IPS-18c (cell line): ENCODE data around the gene HTRA1.

ENCODE experiments used
- H3K4me3 ChIP-seq: 2 replicates; pipeline ENCODE4 v1.7.0; 2013; ENCODE audit warnings: low read depth, mild to moderate bottlenecking, low read length, moderate library complexity; ENCODE audit not compliant: insufficient read depth
- H3K9me3 ChIP-seq: one replicate; pipeline ENCODE4 v1.6.1; 2013; ENCODE audit warnings: mild to moderate bottlenecking, low read length, moderate library complexity; ENCODE audit not compliant: control insufficient read depth, insufficient read depth

The HTRA1 gene

DNA sequence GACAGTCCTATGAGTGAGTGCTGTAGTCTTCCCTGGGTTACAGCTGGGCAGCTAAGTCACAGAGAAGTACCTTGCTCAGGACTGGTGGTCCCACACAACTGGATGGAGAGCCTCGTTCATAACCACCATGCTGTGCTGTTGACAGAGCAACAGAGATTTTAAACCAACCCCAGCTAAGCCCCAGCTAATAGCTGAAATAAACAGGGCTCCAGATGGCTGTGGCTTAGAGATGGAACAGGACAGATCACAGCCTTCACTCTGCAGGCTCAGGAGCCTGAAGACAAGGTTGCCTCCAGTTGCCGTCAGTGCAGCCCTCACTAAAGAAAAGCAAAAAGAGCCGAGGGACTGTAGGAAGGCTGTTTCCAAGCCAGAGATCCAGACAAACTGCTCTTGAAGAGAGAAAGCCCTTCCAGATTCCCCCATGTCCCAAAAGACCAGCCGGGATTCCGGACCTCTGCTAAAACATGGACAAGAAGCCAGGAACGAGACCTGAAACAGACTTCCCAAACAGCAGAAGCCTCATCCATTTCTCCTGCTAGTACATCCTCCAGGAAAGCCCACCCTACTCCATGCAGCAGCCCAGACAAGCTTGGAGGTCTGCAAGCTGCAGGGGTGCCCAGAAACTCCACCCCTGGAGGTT, 4.2 kb downstream of the HTRA1 start:
- Histone ChIP-seq H3K9me3 (no peaks in the 10 kb centered on the region), H3K4me3 (no peak overlapping the region)

DNA sequence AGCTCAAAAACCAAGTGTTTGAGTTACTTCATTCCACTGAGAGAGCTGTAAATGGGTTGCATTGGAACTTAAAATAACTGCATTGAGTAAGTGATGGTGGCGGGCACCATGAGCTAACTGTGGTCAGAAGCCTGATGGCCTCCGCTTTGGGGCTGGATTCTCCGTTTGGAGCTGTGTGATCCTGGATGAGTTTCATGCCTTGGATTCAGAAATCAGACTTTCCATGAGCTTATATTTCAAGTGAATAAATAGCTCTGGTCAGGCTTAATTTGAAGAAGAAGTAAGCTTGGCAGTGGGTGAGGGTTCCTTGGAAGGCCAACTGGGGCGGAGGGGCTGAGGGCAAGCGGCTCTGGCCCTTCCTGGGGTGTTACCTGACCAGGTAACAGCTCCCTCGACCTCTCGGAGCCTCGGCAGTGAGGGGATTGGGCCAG, 5.6 kb downstream of the HTRA1 start:
- no peak overlapping the region for H3K4me3 ChIP-seq
- H3K9me3 ChIP-seq = no peaks in the 10 kb centered on the region

DNA sequence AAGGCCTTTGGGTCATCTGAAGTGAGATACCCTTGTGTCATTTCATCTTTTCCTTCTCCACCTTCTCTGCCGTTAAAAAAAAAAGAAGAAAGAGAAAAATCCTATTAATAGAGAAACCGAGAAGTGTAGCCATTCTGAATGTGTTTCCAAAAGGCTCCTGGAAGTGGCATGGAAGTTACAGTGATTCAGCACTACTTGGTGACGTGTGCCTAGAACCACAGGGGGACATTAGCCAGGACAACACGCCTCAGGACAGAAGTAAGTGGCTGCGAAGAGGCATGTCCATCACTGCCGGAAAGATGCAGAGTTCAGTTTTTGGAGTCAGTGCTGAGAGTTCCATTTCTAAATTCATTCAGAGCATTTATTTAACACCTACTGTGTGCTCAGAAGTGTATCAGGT, 6.3 kb downstream of the HTRA1 start:
- Histone ChIP-seq H3K4me3 (no peak overlapping the region), H3K9me3 (no peaks in the 10 kb centered on the region)

DNA sequence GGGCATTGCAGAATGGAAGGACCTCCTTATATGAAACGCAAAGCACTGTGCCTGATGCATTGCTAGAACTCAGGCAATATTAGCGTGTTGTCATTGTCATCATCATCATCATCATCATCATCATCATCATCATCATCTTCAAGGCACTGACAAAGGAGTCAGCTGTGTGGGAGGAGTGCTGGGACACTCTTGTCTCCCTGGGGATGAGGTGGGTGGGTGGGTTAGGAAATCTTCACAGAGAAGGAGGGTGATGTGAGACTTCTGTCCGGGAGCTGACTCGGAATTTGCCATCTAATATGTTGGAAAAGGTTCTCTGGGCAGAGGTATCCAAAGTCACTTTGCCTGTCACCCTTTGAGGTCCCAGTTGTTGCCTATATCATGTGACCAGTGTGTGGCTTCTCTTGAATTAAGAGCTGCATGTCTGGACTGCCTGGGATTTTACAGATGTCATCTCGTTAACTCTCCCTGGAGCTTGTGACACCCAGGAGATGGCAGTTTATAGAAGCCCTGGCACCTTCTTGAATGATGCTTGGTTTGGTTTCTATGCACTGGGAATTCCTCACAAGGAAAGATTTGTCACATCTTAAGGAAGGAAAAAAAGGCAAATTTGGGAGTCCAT, 7.1 kb downstream of the HTRA1 start:
- Histone ChIP-seq H3K9me3 (no peaks in the 10 kb centered on the region), H3K4me3 (no peak overlapping the region)

DNA sequence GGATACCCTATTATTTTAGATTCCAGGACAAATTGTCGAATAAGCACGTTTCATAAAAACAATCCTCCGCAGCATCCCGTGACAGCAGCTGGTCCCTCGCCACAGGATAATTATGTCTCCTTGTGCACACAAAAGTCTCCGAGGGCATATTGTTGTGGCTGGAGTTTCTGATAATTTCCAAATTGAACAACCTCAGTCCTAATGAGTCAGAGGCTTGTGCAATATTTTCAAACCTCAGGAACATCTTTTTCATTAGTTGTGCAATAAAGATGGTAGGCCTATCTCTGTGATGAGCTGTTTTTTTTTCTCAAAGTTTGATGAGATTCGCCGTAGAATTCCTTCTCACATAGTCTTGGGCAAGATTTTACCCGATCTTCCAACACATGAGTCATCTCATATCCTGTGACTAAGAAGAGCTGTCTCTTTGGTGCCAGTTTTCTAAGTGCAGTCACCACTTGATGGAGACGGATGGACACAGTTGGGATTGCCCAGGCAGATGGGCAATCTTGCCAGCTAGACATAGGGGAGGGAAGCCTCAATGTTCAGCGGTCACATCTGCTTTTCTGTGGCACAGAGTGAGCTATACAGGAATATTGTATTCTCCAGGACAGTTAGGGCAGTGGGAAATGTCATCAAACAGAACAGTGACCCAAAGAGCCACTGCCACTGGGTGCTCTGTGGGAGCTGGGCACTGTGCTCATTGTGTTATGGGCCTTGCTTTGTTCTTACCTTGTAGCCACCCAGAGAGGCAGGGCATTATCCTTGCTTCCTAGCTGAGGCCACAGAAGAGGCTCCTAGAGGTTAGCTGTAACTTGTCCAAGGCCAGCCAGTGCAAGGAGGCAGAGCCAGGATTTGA, 7.8 kb downstream of the HTRA1 start:
- no peaks in the 10 kb centered on the region for H3K9me3 ChIP-seq
- H3K4me3 ChIP-seq = no peak overlapping the region

DNA sequence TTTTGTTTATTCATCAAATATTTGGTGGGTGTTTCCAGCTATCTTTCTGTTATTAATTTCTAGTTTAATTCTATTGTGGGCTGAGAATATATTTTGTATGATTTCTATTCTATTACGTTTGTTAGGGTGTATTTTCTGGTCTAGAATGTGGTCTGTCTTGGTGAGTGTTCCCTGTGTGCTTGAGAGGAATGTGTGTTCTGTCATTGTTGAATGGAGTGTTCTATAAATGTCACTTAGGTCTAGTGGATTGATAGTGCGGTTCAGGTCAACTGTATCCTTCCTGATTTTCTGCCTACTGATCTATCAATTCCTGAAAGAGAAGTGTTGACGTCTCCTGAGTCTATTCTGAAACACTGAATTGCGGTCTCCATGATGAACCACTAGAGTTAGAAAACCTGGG, 8.5 kb downstream of the HTRA1 start:
- H3K9me3 ChIP-seq = no peaks in the 10 kb centered on the region
- H3K4me3 ChIP-seq = no peak overlapping the region

DNA sequence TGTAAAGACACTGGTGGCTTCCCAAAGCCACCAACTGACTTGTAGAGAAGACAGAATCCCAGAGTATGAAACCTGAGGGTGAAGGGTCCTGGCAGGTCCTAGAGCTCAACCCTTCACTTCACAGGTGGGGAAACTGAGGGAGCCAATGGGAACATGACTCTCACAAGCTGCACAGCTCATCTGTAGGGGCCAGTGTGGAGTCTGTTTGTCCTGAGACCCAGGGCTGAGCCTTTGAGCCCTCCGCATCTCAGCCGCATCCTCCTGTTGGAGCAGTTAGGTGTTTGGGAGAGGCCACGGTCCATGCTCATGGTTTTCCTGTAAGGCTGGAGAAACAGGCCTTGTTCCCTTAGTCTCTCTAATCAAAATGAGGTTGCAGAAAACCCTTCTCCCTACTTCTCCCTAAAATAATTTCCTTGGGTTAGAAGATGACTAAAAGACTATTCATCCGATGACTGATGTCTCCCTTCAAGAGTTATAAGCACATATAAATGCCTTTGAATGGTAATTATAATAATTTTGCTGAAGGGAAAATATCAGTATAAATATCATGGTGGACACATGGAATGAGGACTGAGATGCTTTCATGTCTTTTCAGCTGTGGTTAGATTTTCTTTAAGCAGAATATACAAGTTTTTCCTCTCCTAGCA, 10.3 kb downstream of the HTRA1 start:
- no peak overlapping the region for H3K4me3 ChIP-seq
- no peaks in the 10 kb centered on the region for H3K9me3 ChIP-seq

DNA sequence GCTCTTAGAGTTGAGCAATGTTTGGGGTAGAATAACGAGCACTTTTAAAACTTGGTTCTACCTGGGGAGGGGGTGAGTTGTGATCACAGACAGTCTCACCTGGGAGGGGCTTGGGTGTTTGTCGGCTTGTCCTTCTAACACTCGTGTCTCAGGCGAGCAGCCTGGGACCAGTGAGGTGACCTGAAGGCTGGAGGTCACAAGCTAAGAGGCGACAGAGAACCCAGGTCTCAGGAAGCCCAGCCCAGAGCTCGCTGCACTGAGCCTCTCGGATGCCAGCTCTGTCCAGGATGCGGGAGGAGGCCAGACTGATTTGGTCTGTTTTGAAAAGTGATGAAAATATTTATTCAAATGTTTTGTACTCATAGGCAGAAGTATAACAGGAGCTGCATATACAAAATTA, 11.8 kb downstream of the HTRA1 start:
- Histone ChIP-seq H3K4me3 (no peak overlapping the region), H3K9me3 (no peaks in the 10 kb centered on the region)

DNA sequence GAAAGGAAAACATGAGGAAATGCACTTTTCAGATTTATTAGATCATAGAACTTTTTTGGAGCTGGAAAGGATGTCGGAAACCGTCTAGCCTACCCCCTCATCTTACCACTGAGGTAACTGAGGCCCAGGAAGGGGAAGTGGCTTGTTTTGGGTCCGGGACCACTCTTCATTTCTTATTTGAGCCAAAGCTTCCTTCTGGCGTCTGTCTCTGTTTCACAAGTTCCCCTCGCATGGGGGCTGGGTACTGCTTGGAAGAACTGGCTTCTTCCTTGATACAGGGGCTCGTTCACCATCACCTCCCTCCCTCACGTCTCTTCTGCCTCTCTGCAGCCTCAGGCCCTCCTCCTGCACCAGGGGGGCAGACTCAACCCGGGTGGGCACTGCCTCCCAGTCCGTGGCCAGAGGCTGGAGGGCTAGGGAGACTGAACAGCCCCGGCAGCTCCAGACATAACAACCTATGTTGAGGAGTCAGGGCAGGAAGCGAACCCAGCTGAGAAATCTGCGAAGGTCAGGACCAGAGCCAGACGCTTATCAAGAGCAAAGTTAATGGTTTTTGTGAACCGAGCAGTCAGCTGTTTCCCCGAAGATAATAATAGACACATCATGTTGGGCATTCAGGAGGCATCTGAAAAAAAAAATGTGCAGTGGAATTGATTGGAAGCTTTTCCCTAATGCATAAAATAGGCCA, 12.9 kb downstream of the HTRA1 start:
- Histone ChIP-seq H3K4me3 (no peak overlapping the region), H3K9me3 (no peaks in the 10 kb centered on the region)

DNA sequence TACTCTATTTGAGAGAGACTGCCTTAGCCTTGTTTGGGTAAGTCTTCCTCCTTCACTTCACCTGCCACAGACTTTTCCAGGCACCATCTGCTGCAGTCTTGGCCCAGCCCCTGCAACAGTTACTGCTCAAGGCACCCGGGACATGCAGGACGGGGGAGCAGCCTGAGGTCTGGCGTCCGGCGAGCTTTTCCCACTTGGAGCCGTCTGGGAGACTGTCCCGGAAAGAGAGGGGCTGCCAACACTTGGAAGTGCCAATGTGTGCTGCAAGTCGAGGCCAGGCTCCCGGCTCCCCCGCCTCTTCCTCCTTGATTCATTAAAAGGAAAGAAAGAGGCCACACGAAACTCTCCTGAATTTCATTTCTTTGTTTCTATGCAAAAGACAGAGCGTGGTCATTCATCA, 13.7 kb downstream of the HTRA1 start:
- H3K4me3 ChIP-seq = no peak overlapping the region; the same call in 1 of the 2 replicates
- no peaks in the 10 kb centered on the region for H3K9me3 ChIP-seq

DNA sequence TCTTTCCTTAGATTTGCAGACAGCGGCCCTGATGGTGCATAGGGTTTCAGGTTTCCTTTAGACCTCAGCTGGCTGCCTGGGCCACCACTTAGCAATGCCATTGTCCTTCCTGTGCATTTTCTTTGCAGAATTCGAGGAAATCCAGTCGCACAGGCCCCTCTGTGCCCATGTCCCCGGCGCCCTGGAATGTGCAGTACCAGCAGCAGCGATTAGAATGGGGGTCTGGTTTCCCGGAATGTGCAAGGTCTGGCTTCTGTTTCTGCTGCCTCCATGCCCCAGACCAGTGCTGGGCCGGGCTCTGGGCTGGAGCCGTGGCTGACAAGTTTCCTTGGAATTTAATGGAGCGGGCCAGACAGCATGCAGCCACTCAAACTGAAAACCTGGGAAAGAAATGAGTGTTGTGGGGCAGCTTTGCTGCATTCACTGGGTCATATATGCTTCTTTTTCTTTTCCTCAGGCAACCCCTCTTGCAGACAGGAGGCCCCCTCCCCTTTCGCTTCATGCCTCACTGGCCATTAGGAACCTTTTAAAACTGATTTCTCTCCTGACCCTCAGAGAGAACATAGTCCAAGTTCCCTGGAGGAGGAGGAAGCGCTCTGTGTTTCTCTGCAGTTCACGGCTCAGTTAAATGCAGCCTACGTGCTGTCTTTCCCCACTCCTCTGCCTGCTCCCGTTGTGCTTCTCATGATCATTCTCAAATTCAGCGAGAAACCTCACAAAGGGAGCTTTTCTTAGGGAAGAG, 14.4 kb downstream of the HTRA1 start:
- Histone ChIP-seq H3K4me3 (no peak overlapping the region), H3K9me3 (no peaks in the 10 kb centered on the region)

DNA sequence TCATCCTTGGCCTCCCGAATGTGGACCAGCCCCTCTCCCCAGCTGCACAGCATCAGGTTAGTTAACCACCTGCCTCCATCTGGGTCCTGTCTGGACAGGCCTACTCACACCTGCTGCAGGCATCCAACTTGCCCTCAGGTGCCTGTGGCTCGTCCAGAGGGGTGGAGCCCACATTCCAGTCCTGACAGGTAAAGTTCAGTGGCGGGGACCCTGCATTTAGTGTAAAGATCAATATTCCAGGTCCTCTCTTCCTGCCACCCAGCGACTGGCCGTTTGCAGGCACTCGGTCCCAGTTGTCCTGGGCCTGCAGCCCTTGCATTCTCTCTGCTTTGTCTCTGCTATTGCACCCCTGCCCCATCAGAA, 15.0 kb downstream of the HTRA1 start:
- Histone ChIP-seq H3K9me3 (no peaks in the 10 kb centered on the region), H3K4me3 (no peak overlapping the region)

DNA sequence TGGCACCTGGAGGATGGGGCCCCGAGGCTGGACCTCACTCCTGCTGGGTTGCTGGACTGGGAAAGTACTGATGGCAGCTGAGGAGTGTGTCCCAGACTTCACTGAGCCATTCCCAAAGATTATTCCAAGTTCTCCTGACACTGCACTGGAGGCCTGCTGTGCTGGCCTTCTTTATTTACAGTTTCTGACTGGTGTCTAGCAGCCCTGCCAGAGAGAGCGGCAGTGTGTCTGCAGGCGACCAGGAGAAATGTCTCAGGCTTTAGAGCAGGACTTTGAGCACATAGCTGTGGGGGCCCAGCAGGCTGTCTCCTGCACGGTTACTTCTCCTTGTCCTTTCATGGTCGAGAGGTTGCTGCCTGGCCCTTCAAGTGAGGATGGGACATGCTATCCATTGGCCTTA, 16.1 kb downstream of the HTRA1 start:
- no peak overlapping the region; the same call in 1 of the 2 replicates for H3K4me3 ChIP-seq

DNA sequence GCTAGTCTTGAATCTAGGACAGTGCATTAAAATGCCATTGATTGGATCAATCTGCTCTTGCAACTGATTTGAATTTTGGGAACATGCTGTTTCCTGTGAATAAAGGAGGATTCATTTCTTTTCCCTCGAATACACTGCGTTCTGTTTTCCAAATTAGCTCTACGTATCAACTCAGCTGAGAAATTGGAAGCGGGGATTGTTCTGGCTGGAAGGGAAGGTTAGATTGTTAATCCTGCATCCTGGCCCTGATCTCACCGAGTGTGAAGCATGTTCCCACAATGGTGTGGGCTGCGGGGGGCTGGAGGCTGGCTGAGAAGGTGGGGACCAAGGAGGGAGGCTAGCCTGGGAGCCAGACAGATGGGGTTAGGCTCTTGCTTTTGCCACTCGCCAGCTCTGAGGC, 17.6 kb downstream of the HTRA1 start:
- Histone ChIP-seq H3K4me3 (no peak overlapping the region), H3K9me3 (peaks cover 4% of the 10 kb centered on the region)

More for the DNA sequence above, 16.1 kb downstream of the HTRA1 start:
- peaks cover 2% of the 10 kb centered on the region for H3K9me3 ChIP-seq

DNA sequence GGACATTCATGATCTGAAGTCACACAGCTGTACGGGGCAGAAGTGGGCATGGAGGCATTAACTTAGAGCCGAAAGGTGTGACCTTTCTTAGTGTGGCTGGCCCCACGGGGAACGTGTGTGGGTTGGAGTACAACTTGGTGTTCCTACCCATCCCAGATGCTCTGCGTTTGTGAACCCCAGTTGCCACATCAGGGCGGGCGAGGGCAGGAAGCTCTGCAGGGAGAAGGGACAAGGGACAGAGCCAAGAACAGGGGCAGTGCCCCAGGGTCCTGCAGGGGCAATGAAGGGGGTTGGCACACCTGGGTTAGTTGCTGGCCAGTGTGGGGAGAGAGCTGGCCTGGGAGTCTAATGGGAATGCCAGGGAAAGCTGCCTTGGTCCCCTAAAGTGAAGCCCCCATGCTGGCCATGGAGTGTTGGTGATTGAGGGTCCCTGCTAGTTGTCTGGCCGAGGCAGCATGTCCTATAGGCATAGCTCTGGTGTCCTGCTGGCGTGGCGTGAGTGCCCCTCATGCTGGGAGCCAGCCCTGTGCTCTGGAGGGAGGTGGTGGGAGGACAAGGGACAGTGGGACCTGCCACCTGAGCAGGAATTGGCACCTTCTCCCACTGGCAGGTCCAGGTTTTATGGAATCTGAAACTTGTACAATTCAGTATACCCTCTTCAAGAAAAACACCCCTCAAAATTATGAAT, 18.9 kb downstream of the HTRA1 start:
- H3K9me3 ChIP-seq = peaks cover 4% of the 10 kb centered on the region
- no peak overlapping the region for H3K4me3 ChIP-seq
